ENCODE measurements around the gene GPR61. TPM values are rescaled to one million over a fixed set of nuclear protein-coding genes. Genes with fewer than 3 reads are reported as not detected.
A peak's percentile ranks its signal among the peaks of the same experiment; 100 is the strongest.

Gene GPR61
- total RNA-seq, 1 experiment from 2014 or later, result 0.07 TPM

GRCh38 chr1:109491372-109491771, 48.3 kb upstream of the GPR61 start:
- H3K27me3 ChIP-seq (ENCODE audit: low read length), result no peaks in the 10 kb centered on the region
- no TSS peak for BruUV-seq (replicated peaks)
- ChIA-PET CTCF (interaction anchor here (1.1 to 1.5 kb wide), 3 partner anchors 38 to 44 kb away, joined by 3 to 34 read pairs (median 3); no protein-coding TSS in a partner anchor), POLR2A (ENCODE audit: unreplicated experiment) (no interaction called here)
- no peak overlapping the region for H3K4me3 ChIP-seq (ENCODE audit: low read length)
- H3K9me2 ChIP-seq (replicated peaks; ENCODE audit: low read length), result no peaks in the 10 kb centered on the region
- H2AFZ ChIP-seq (ENCODE audit: low read length), result no peak overlapping the region
- peaks cover 10% of the 10 kb centered on the region; the same call in 1 of the 2 replicates for H3K4me1 ChIP-seq (ENCODE audit: insufficient read depth, low read length)
- intact Hi-C loops (cut with micrococcal nuclease), result no loop called here
- H3K27ac ChIP-seq (ENCODE audit: low read length), result no peak overlapping the region
- H3K4me2 ChIP-seq (ENCODE audit: low read length), result no peak overlapping the region
- H3F3A ChIP-seq (ENCODE audit: low read length, unreplicated experiment), result no peaks in the 10 kb centered on the region
- ATAC-seq (no peak), DNase-seq (no peak)
- no peak overlapping the region for H3K9ac ChIP-seq (ENCODE audit: low read length)
- H4K20me1 ChIP-seq (ENCODE audit: low read length), result no peaks in the 10 kb centered on the region
- TF ChIP-seq CTCF (conservative IDR thresholded peaks at IDR 0.05; ENCODE audit: low read depth, low read length), result no peak
- no peak for TF ChIP-seq EZH2 (IDR thresholded peaks at IDR 0.05; ENCODE audit: low read length, unreplicated experiment)
- no peak for TF ChIP-seq EZH2phosphoT487 (IDR thresholded peaks at IDR 0.05; ENCODE audit: borderline replicate concordance, low read length)
- H3K79me2 ChIP-seq (ENCODE audit: low read length), result peaks cover 15% of the 10 kb centered on the region
- no peaks in the 10 kb centered on the region for H3K36me3 ChIP-seq (ENCODE audit: low read depth, low read length)
- H3K9me3 ChIP-seq (ENCODE audit: low read length), result no peaks in the 10 kb centered on the region

- Histone ChIP-seq H3K9ac (ENCODE audit: low read length) (no peak overlapping the region), H3K36me3 (ENCODE audit: low read depth, low read length) (no peaks in the 10 kb centered on the region; the same call in 1 of the 2 replicates), H3K9me3 (ENCODE audit: low read length) (no peaks in the 10 kb centered on the region), H3K27me3 (ENCODE audit: low read length) (no peaks in the 10 kb centered on the region), H4K20me1 (ENCODE audit: low read length) (no peaks in the 10 kb centered on the region), H3K4me1 (ENCODE audit: insufficient read depth, low read length) (peaks cover 10% of the 10 kb centered on the region; the same call in 1 of the 2 replicates), H3K9me2 (replicated peaks; ENCODE audit: low read length) (no peaks in the 10 kb centered on the region), H2AFZ (ENCODE audit: low read length) (no peak overlapping the region), H3K4me3 (ENCODE audit: low read length) (no peak overlapping the region), H3K4me2 (ENCODE audit: low read length) (no peak overlapping the region), H3F3A (ENCODE audit: low read length, unreplicated experiment) (no peaks in the 10 kb centered on the region), H3K27ac (ENCODE audit: low read length) (no peak overlapping the region), H3K79me2 (ENCODE audit: low read length) (peaks cover 15% of the 10 kb centered on the region)
- ChIA-PET CTCF (interaction anchor here (0.7 to 1.6 kb wide), 2 partner anchors 26 to 40 kb away, joined by 5 to 10 read pairs; no protein-coding TSS in a partner anchor), POLR2A (ENCODE audit: unreplicated experiment) (interaction anchor here (0.6 kb wide), 1 partner anchor 55 kb away, joined by 3 read pairs; no protein-coding TSS in a partner anchor)
- intact Hi-C loops (cut with micrococcal nuclease), result no loop called here
- no peak for DNase-seq
- ATAC-seq, result no peak
- BruUV-seq (replicated peaks), result no TSS peak
- TF ChIP-seq CTCF (conservative IDR thresholded peaks at IDR 0.05; ENCODE audit: low read depth, low read length), result no peak
- no peak for TF ChIP-seq EZH2 (IDR thresholded peaks at IDR 0.05; ENCODE audit: low read length, unreplicated experiment)
- TF ChIP-seq EZH2phosphoT487 (IDR thresholded peaks at IDR 0.05; ENCODE audit: borderline replicate concordance, low read length), result no peak
These were observed 46.9 kb upstream of the GPR61 start for GRCh38 chr1:109492779-109493178.

- TF ChIP-seq EZH2phosphoT487 (IDR thresholded peaks at IDR 0.05; ENCODE audit: borderline replicate concordance, low read length) (no peak), EZH2 (IDR thresholded peaks at IDR 0.05; ENCODE audit: low read length, unreplicated experiment) (no peak), CTCF (conservative IDR thresholded peaks at IDR 0.05; ENCODE audit: low read depth, low read length) (no peak)
- H4K20me1 ChIP-seq (ENCODE audit: low read length), result no peaks in the 10 kb centered on the region
- no peaks in the 10 kb centered on the region for H3F3A ChIP-seq (ENCODE audit: low read length, unreplicated experiment)
- POLR2A ChIA-PET (ENCODE audit: unreplicated experiment), result no interaction called here
- peaks cover 10% of the 10 kb centered on the region; the same call in 1 of the 2 replicates for H3K4me1 ChIP-seq (ENCODE audit: insufficient read depth, low read length)
- no peaks in the 10 kb centered on the region for H3K9me3 ChIP-seq (ENCODE audit: low read length)
- CTCF ChIA-PET, result interaction anchor here (0.7 to 1.6 kb wide), 2 partner anchors 25 to 39 kb away, joined by 5 to 10 read pairs; no protein-coding TSS in a partner anchor
- H3K9ac ChIP-seq (ENCODE audit: low read length), result no peak overlapping the region; the same call in 1 of the 2 replicates
- H3K27me3 ChIP-seq (ENCODE audit: low read length), result no peaks in the 10 kb centered on the region
- BruUV-seq (replicated peaks), result no TSS peak
- H2AFZ ChIP-seq (ENCODE audit: low read length), result no peak overlapping the region
- H3K9me2 ChIP-seq (replicated peaks; ENCODE audit: low read length), result no peaks in the 10 kb centered on the region
- intact Hi-C loops (cut with micrococcal nuclease), result no loop called here
- H3K27ac ChIP-seq (ENCODE audit: low read length), result no peak overlapping the region
- peak overlapping the region; percentile 80; the same call in 1 of the 2 replicates for H3K4me3 ChIP-seq (ENCODE audit: low read length)
- H3K79me2 ChIP-seq (ENCODE audit: low read length), result peaks cover 15% of the 10 kb centered on the region
- ATAC-seq (no peak), DNase-seq (no peak)
- no peaks in the 10 kb centered on the region; the same call in 1 of the 2 replicates for H3K36me3 ChIP-seq (ENCODE audit: low read depth, low read length)
- peak overlapping the region; percentile 84; the same call in 1 of the 2 replicates for H3K4me2 ChIP-seq (ENCODE audit: low read length)
These were observed 46.4 kb upstream of the GPR61 start for GRCh38 chr1:109493227-109493626.

Data from PC-3 (cell line).